Vagina (tissue), 2 donors: Measurements from ENCODE around the gene YPEL3. TPM values are rescaled to one million over a fixed set of nuclear protein-coding genes. Genes with fewer than 3 reads are reported as not detected.

Source experiments
- DNase-seq, 2 donors: peaks; one replicate each; pipeline ENCODE4 v3.0.0-alpha.2; 2017; ENCODE audit errors: extremely low spot score in 2 of 2
- H3K27ac ChIP-seq: fragments of 200-600 bp; sonication (generic); one replicate; pipeline ENCODE4 v1.5.1; 2019
- H3K27me3 ChIP-seq: fragments of 200-600 bp; sonication (generic); one replicate; pipeline ENCODE4 v1.5.1; 2019
- H3K36me3 ChIP-seq, 2 donors: fragments of 200-600 bp; sonication (generic); one replicate each; pipeline ENCODE4 v1.5.1; 2017 to 2019
- H3K4me1 ChIP-seq: fragments of 200-600 bp; sonication (generic); one replicate; pipeline ENCODE4 v1.5.1; 2019
- H3K4me3 ChIP-seq, 2 donors: fragments of 200-600 bp; sonication (generic); 1 replicate in 1 of 2; 2 replicates in 1 of 2; pipeline ENCODE4 v1.5.1; 2016 to 2019
- H3K9me3 ChIP-seq: fragments of 200-600 bp; sonication (generic); one replicate; pipeline ENCODE4 v1.5.1; 2019
- CTCF ChIP-seq, 3 experiments: fragments of 450-650 bp in 2 of 3; fragments of 200-600 bp in 1 of 3; sonication (generic) in 1 of 3; IDR thresholded peaks; one replicate each; pipeline ENCODE4 v1.5.1; 2017 to 2019; ENCODE audit warnings: antibody characterized with exemption in 3 of 3, mild to moderate bottlenecking in 2 of 3, moderate library complexity in 2 of 3
- POLR2A ChIP-seq, 2 donors: fragments of 450-650 bp; IDR thresholded peaks; one replicate each; pipeline ENCODE4 v1.6.1; 2017; ENCODE audit warnings: antibody characterized with exemption in 2 of 2, mild to moderate bottlenecking in 2 of 2, moderate library complexity in 2 of 2
- POLR2AphosphoS5 ChIP-seq, 2 donors: sonication (generic); formaldehyde crosslinking; IDR thresholded peaks; one replicate each; pipeline ENCODE4 v1.9.0; 2017; ENCODE audit warnings: antibody characterized with exemption in 2 of 2, mild to moderate bottlenecking in 2 of 2, low read depth in 1 of 2; ENCODE audit not compliant: insufficient read depth in 1 of 2
- intact Hi-C: fragments of 100-400 bp; cut with DNase I; formaldehyde crosslinking; loops from one replicate; pipeline ENCODE4 v1.15.1; 2023
- total RNA-seq: library from RNA; depleted of rRNA; stranded (reverse); fragments of >200 nt; gene quantifications from one replicate; pipeline ENCODE4 v1.2.3, GENCODE V29; 2016

YPEL3 gene
- total RNA-seq, 1 donor from 2014 or later = 116 TPM

DNA sequence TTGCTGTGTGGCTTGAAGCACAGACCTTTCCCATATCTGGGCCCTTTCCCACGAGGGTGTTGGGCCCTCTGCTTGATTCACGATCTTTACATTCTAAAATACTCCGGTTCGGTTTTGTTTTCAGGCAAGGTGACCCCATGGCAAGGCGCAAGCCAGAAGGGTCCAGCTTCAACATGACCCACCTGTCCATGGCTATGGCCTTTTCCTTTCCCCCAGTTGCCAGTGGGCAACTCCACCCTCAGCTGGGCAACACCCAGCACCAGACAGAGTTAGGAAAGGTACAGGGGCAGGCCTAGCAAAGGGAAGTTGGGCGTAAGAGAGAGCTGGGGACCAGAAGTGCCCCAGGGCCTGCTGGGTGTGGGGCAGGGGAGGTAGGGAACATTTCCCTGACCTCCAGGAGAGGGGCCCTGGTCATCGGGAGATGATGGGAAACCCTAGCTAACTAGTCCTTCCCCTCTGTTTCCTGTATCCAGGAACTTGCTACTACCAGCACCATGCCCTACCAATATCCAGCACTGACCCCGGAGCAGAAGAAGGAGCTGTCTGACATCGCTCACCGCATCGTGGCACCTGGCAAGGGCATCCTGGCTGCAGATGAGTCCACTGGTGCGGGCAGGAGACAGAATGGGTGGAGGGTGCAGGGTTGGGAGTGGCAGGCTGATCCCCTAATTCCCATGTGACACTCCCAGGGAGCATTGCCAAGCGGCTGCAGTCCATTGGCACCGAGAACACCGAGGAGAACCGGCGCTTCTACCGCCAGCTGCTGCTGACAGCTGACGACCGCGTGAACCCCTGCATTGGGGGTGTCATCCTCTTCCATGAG is 29.0 kb downstream of the YPEL3 start:
- TF ChIP-seq POLR2A (IDR thresholded peaks at IDR 0.05) = no peak
- TF ChIP-seq CTCF (IDR thresholded peaks at IDR 0.05) = no peak
- TF ChIP-seq POLR2AphosphoS5 (IDR thresholded peaks at IDR 0.05; ENCODE audit: insufficient read depth in 1 of 2, low read depth in 1 of 2) = peak in 1 of 2 donors; percentile 28
- Histone ChIP-seq H3K9me3 (no peaks in the 10 kb centered on the region), H3K36me3 (peaks cover 0 to 49% of the 10 kb centered on the region in 2 donors), H3K4me1 (peaks cover 62% of the 10 kb centered on the region), H3K4me3 (peak overlapping the region; percentile 80 to 100), H3K27me3 (no peaks in the 10 kb centered on the region), H3K27ac (peak overlapping the region; percentile 99)
- no peak for DNase-seq
- intact Hi-C loops = loop anchor here (5.0 to 10.0 kb wide), 2 partner anchors 255 to 338 kb away; partner anchors contain the start of genes PRRT2 and ZNF771

- intact Hi-C loops = loop anchor here (5.0 to 10.0 kb wide), 2 partner anchors 254 to 339 kb away; partner anchors contain the start of genes PRRT2 and ZNF771
- Histone ChIP-seq H3K4me1 (peaks cover 62% of the 10 kb centered on the region), H3K4me3 (peak overlapping the region; percentile 80 to 100), H3K36me3 (peaks cover 0 to 41% of the 10 kb centered on the region in 2 donors), H3K27ac (peak overlapping the region; percentile 99), H3K9me3 (no peaks in the 10 kb centered on the region), H3K27me3 (no peaks in the 10 kb centered on the region)
- TF ChIP-seq POLR2AphosphoS5 (IDR thresholded peaks at IDR 0.05; ENCODE audit: insufficient read depth in 1 of 2, low read depth in 1 of 2) (peak in 1 of 2 donors; percentile 11), POLR2A (IDR thresholded peaks at IDR 0.05) (no peak)
- DNase-seq = no peak
These were observed 29.9 kb downstream of the YPEL3 start for GRCh38 chr16:30065943-30066760.

DNA sequence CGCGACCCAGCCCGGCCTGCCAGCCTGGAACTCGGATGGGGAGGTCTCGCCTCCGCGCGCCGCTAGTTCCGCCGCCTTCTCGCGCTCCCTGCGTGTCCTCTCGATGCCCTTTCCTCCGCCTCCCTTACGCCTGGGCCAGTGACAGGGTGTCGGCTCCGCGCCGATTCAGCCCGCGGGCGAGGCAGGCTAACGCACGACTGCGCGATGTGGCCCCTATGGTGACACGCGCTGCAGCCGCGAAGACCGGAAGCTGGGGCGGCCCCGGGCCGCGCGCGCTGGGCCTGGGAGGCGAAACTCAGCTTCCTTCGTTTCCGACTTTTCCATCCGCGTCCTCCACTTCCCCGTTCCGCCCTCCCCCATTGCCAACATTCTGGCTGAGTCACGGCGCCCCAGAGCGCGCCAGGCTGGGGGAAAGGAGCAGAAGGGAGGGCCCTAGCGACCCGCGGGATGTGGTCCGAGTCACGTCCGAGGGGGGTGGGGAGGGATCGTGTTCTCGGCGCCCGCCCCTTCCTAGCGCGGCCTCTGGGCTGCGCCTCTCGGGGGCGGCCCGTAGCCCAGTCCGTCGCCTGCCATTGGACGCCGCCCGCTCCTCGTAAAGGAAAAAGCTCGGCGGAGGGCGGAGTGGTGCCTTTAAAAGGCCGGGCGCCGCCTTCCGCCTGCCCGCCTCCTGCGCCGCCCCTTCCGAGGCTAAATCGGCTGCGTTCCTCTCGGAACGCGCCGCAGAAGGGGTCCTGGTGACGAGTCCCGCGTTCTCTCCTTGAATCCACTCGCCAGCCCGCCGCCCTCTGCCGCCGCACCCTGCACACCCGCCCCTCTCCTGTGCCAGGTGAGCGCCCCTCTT is 30.7 kb downstream of the YPEL3 start, which contains the start of gene ALDOA:
Gene ALDOA (plus strand): TSS at position 659 of the 841 bp plus-strand sequence. CDS start 1,138 bp downstream, outside the sequence.
- H3K4me3 ChIP-seq = peak within 1 kb of the TSS; percentile 90 to 100
- intact Hi-C loops = loop anchor here (5.0 to 10.0 kb wide), 2 partner anchors 253 to 339 kb away; partner anchors contain the start of genes PRRT2 and ZNF771
- peak in 1 of 2 donors; percentile 98 for DNase-seq
- peak within 1 kb of the TSS; percentile 99 for H3K27ac ChIP-seq
- H3K4me1 ChIP-seq = peaks cover 65% of the 10 kb centered on the region
- no peaks in the 10 kb centered on the region for H3K27me3 ChIP-seq
- peak; percentile 30 to 97 for TF ChIP-seq POLR2A (IDR thresholded peaks at IDR 0.05)
- TF ChIP-seq POLR2AphosphoS5 (IDR thresholded peaks at IDR 0.05; ENCODE audit: insufficient read depth in 1 of 2, low read depth in 1 of 2) = peak; percentile 93 to 99
- peak in 1 of 3 experiments; percentile 5 for TF ChIP-seq CTCF (IDR thresholded peaks at IDR 0.05)
- no peaks in the 10 kb centered on the region for H3K9me3 ChIP-seq
- H3K36me3 ChIP-seq = peaks cover 0 to 33% of the 10 kb centered on the region in 2 donors

GRCh38 chr16:30064729-30065101 is 31.3 kb downstream of the YPEL3 start:
- Histone ChIP-seq H3K9me3 (no peaks in the 10 kb centered on the region), H3K36me3 (peaks cover 0 to 27% of the 10 kb centered on the region in 2 donors), H3K27me3 (no peaks in the 10 kb centered on the region), H3K4me1 (peaks cover 59% of the 10 kb centered on the region), H3K4me3 (peak overlapping the region; percentile 90 to 100), H3K27ac (peak overlapping the region; percentile 99)
- intact Hi-C loops = loop anchor here (5.0 to 10.0 kb wide), 2 partner anchors 252 to 340 kb away; partner anchors contain the start of genes PRRT2 and ZNF771
- TF ChIP-seq CTCF (IDR thresholded peaks at IDR 0.05) (no peak), POLR2AphosphoS5 (IDR thresholded peaks at IDR 0.05; ENCODE audit: insufficient read depth in 1 of 2, low read depth in 1 of 2) (no peak), POLR2A (IDR thresholded peaks at IDR 0.05) (no peak)
- no peak for DNase-seq
